ENCODE measurements around the gene SYT13. TPM values are rescaled to one million over a fixed set of nuclear protein-coding genes. Genes with fewer than 3 reads are reported as not detected.
"Not testable (repeated sequence)": the region's sequence is repeated elsewhere in the genome, so short reads cannot be mapped to it uniquely, and the experiment has no call there.

SYT13 gene
- total RNA-seq, 1 experiment from 2014 or later = 1.4 TPM

DNA sequence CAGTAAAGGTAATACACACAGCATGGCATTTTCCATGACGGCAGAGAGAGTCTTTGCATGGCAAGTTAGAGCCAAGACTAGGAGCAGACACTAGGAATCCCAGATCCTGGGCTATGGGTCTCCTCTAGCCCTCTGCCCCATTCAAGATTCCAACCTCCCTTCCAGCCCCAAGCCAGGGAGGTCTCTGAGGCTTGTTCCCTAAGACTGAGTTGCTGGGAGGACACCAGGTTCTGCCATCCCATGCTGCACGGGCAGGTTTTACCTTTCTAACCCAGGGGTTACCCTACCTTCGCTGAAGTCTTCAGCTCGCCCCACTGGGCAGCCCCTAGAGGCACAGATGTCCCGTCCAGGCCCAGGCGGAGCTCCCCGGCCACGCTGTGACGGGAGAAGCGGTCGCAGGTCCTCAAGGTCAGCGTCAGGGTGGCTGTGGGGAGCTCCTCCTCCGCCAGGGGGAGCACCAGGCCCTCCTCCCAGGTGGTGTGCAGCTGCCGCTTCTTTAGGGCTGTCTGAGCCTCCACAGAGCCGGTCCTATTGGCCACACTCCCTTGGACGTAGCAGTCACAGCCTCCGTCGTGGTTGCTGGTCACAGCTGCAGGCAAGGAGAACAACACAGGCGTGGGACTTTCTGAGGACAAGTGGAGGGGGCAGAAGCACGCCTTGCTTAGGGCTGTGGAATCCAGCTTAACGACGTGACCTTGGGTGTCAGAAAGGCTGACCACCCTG is 33.8 kb downstream of the SYT13 start (continued):
- TF ChIP-seq SRF (IDR thresholded peaks at IDR 0.05; ENCODE audit: low read depth) (no peak), POLR2AphosphoS5 (IDR thresholded peaks at IDR 0.05; ENCODE audit: low read depth, low read length) (peak; percentile 38), EZH2 (IDR thresholded peaks at IDR 0.05) (no peak), YY1 (IDR thresholded peaks at IDR 0.05; ENCODE audit: extremely low read depth, insufficient replicate concordance, low read depth, low read length) (no peak)

DNA sequence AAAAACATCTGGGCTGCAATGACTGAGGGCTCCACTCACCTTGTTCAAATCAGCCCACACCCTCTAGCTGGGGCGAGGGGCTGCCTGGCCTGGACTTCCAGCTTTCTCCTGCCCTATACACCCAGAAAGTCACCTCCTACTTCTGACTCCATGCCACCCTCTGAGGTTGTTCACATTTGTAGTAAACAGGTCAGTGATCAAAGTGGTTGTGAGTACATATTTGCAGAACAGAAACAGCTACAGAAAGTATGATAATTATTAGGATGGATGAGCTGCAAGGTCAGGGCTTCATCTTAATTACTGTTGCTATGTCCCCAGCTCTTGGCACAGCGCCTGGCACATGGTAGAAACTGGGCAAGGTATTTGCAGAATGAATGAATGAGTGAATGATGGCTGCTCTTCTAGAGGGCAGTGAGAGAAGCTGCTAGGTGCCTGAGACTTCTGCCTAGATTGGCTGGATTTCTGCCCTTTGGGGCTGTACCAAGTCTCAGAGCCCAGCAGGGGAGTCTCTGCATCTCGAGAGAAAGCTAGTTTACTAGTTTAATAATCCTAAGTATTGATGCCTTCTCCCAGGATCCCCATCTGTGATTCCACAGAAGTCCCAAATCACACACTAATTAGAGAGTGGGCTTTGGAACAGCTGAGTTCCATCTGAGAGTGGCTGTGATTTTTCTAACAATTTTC is 36.0 kb downstream of the SYT13 start:
- CTCF ChIA-PET = interaction anchor here (0.6 to 1.5 kb wide), 4 partner anchors 17 to 144 kb away, joined by 3 to 6 read pairs (median 4); no protein-coding TSS in a partner anchor
- no peak overlapping the region for H3K27ac ChIP-seq (ENCODE audit: low read depth, low read length)
- H3K79me2 ChIP-seq (ENCODE audit: insufficient read depth, low read length) = no peaks in the 10 kb centered on the region
- intact Hi-C loops (cut with micrococcal nuclease) = loop anchor here (5.0 to 10.0 kb wide), 3 partner anchors 65 to 138 kb away; no protein-coding TSS in a partner anchor
- no peaks in the 10 kb centered on the region for H3K9me3 ChIP-seq (ENCODE audit: control insufficient read depth in 1 of 2, insufficient read depth in 1 of 2, low read depth in 1 of 2, low read length in 2 of 2)
- H3K9me2 ChIP-seq (ENCODE audit: insufficient read depth) = no peaks in the 10 kb centered on the region
- no peak overlapping the region for H3K4me2 ChIP-seq (ENCODE audit: low read length)
- ATAC-seq (no peak), DNase-seq (ENCODE audit: low read depth, low spot score) (no peak)
- no peak for TF ChIP-seq EZH2phosphoT487 (IDR thresholded peaks at IDR 0.05; ENCODE audit: borderline replicate concordance)
- TF ChIP-seq JUND (IDR thresholded peaks at IDR 0.05) = no peak
- RAD21 ChIA-PET (ENCODE audit: low non-redundant PET in 1 of 2, low total read pairs in 2 of 2, uncharacterized antibody in 2 of 2, unreplicated experiment in 2 of 2) = no interaction called here
- H3K9ac ChIP-seq (ENCODE audit: low read length) = no peak overlapping the region
- no TSS peak for BruUV-seq (replicated peaks)
- no peak overlapping the region for H3K4me3 ChIP-seq (replicated peaks in 1 of 2; ENCODE audit: low read depth in 1 of 2, low read length in 2 of 2)
- H3K27me3 ChIP-seq (ENCODE audit: insufficient read depth, low read length) = no peaks in the 10 kb centered on the region
- no peaks in the 10 kb centered on the region for H4K20me1 ChIP-seq (ENCODE audit: insufficient read depth)
- no peak overlapping the region for H2AFZ ChIP-seq (ENCODE audit: low read depth, low read length, poor library complexity, severe bottlenecking)
- POLR2A ChIA-PET = no interaction called here
- peaks cover 3 to 25% of the 10 kb centered on the region in 2 experiments; a peak in 3 of 4 replicates for H3K4me1 ChIP-seq (ENCODE audit: control insufficient read depth in 1 of 2, insufficient read depth in 2 of 2, low read length in 2 of 2)
- no peaks in the 10 kb centered on the region for H3K36me3 ChIP-seq (ENCODE audit: control insufficient read depth in 1 of 2, insufficient read depth in 2 of 2, low read length in 2 of 2)

DNA sequence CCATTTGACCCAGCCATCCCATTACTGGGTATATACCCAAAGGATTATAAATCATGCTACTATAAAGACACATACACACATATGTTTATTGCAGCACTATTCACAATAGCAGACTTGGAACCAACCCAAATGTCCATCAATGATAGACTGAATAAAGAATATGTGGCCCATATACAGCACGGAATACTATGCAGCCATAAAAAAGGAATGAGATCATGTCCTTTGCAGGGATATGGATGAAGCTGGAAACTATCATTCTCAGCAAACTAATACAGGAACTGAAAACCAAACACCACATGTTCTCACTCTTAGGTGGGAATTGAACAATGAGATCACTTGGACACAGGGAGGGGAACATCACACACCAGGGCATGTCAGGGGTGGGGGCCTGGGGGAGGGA is 36.8 kb downstream of the SYT13 start:
- H3K9ac ChIP-seq (ENCODE audit: low read length); H3K4me3 ChIP-seq (replicated peaks in 1 of 2; ENCODE audit: low read depth in 1 of 2, low read length in 2 of 2); H4K20me1 ChIP-seq (ENCODE audit: insufficient read depth); RAD21 ChIA-PET (ENCODE audit: low non-redundant PET in 1 of 2, low total read pairs in 2 of 2, uncharacterized antibody in 2 of 2, unreplicated experiment in 2 of 2); H3K9me2 ChIP-seq (ENCODE audit: insufficient read depth); DNase-seq (ENCODE audit: low read depth, low spot score); ATAC-seq; H2AFZ ChIP-seq (ENCODE audit: low read depth, low read length, poor library complexity, severe bottlenecking); H3K79me2 ChIP-seq (ENCODE audit: insufficient read depth, low read length); BruUV-seq (replicated peaks); intact Hi-C loops (cut with micrococcal nuclease); H3K4me2 ChIP-seq (ENCODE audit: low read length); H3K27me3 ChIP-seq (ENCODE audit: insufficient read depth, low read length); H3K36me3 ChIP-seq (ENCODE audit: control insufficient read depth in 1 of 2, insufficient read depth in 2 of 2, low read length in 2 of 2); H3K9me3 ChIP-seq (ENCODE audit: control insufficient read depth in 1 of 2, insufficient read depth in 1 of 2, low read depth in 1 of 2, low read length in 2 of 2); H3K27ac ChIP-seq (ENCODE audit: low read depth, low read length); POLR2A ChIA-PET: not testable (repeated sequence)
- H3K4me1 ChIP-seq (ENCODE audit: control insufficient read depth in 1 of 2, insufficient read depth in 2 of 2, low read length in 2 of 2) = peaks cover 3 to 24% of the 10 kb centered on the region in 2 experiments; a peak in 3 of 4 replicates
- CTCF ChIA-PET = interaction anchor here (1.5 kb wide), 1 partner anchor 16 kb away, joined by 6 read pairs; no protein-coding TSS in a partner anchor
